Measurements from ENCODE around the gene ATG13.

The ATG13 gene

DNA sequence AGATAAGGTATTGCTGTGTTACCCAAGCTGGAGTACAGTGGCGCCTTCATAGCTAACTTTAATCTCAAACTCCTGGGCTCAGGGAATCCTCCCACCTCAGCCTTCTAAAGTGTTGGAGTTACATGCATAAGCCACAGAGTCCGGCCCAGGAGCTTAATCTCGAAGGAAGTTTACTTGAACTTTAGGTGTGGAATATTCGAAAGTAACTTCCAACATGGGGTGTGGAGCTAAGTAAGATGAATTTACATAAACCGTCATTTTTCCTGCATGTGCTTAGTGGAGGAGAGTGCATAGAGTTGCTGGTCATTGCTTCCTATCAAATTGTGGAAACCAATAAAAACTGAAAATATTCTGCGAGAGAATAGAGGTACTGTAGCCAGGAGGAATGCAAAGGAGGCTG lies 1.5 kb downstream of the ATG13 start:
- no peak for TF ChIP-seq CTCF (IDR thresholded peaks at IDR 0.05; ENCODE audit: low read depth, low read length)
- H3K4me3 ChIP-seq (ENCODE audit: low read depth, low read length), result 0 out of 2 replicates have a peak overlapping the region, but pooled peaks have one; percentile 5

GRCh38 chr11:46625406-46625805 lies 8.1 kb downstream of the ATG13 start:
- H3K4me3 ChIP-seq (ENCODE audit: low read depth, low read length), result no peak overlapping the region
- no peak for TF ChIP-seq CTCF (IDR thresholded peaks at IDR 0.05; ENCODE audit: low read depth, low read length)

DNA sequence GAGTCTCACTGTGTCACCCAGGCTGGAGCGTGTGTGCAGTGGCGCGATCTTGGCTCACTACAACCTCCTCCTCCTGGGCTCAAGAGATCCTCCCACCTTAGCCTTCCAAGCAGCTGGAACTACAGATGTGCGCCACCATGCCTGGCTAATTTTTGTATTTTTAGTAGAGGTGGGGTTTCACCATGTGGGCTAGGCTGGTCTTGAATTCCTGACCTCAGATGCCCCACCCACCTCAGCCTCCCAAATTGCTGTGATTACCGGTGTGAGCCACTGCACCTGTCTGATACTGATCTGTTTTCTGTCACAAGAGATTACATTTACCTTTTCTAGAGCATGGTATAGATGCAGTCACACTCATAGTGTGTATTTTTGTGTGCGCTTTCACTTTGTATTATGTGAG lies 11.6 kb downstream of the ATG13 start:
- TF ChIP-seq CTCF (IDR thresholded peaks at IDR 0.05; ENCODE audit: low read depth, low read length), result no peak
- H3K4me3 ChIP-seq (ENCODE audit: low read depth, low read length), result no peak overlapping the region

- H3K4me3 ChIP-seq (ENCODE audit: low read depth, low read length), result no peak overlapping the region
- no peak for TF ChIP-seq CTCF (IDR thresholded peaks at IDR 0.05; ENCODE audit: low read depth, low read length)
These were observed 12.9 kb downstream of the ATG13 start for GRCh38 chr11:46630237-46630636.

DNA sequence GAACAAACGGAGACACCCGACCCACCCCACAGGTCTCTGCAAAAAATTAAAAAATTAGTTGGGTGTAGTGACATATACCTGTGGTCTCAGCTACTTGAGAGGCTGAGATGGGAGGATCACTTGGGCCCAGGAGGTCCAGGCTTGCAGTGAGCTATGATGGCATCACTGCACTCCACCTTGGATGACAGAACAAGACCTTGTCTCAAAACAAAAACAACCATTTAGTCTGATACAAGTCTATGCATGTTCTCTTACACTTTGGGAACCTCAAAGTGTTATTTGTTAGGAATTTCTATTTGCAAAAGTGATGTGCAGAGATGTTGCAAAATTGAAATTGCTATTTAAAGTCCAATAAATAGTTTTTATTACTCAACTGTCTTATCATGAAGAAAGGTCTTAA lies 14.3 kb downstream of the ATG13 start:
- no peak for TF ChIP-seq CTCF (IDR thresholded peaks at IDR 0.05; ENCODE audit: low read depth, low read length)
- H3K4me3 ChIP-seq (ENCODE audit: low read depth, low read length), result no peak overlapping the region

- H3K4me3 ChIP-seq (ENCODE audit: low read depth, low read length), result no peak overlapping the region
- TF ChIP-seq CTCF (IDR thresholded peaks at IDR 0.05; ENCODE audit: low read depth, low read length), result no peak
These were observed 15.1 kb downstream of the ATG13 start for GRCh38 chr11:46632502-46632901.

DNA sequence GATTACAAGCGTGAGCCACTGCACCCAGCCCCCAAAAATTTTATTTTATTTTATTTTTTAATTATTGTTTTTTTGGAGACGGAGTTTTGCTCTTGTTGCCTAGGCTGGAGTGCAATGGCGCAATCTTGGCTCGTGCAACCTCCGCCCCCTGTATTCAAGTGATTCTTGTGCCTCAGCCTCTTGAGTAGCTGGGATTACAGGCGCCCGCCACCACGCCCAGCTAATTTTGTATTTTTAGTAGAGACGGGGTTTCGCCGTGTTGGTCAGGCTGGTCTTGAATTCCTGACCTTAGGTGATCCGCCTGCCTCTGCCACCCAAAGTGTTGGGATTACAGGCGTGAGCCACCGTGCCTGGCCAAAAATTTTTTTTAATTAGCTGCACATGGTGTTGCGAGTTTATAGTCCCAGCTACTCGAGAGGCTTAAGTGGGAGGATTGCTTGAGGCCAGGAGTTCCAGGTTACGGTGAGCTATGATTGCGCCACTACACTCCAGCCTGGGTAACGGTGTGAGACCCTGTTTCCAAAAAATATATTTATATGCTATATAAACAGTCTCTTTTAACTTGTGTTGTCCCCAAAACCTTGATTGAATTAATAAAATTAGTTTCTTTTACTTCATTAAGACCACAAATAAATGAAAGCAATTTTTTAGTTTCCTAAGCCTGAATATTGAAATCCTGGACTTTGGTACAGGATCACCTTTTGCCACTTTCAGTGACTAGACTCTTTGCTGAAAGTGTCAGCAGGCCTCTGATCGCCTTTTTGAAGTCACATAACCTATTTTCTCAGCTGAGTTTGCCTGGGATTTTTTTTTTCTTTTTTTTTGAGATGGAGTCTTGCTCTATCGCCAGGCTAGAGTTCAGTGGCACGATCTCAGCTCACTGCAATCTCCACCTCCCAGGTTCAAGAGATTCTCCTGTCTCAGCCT lies 16.2 kb downstream of the ATG13 start:
- no peak overlapping the region for H3K4me3 ChIP-seq (ENCODE audit: low read depth, low read length)
- TF ChIP-seq CTCF (IDR thresholded peaks at IDR 0.05; ENCODE audit: low read depth, low read length), result no peak

Data from WI38 (cell line).